ENCODE measurements around the gene ATXN7L1.

DNA sequence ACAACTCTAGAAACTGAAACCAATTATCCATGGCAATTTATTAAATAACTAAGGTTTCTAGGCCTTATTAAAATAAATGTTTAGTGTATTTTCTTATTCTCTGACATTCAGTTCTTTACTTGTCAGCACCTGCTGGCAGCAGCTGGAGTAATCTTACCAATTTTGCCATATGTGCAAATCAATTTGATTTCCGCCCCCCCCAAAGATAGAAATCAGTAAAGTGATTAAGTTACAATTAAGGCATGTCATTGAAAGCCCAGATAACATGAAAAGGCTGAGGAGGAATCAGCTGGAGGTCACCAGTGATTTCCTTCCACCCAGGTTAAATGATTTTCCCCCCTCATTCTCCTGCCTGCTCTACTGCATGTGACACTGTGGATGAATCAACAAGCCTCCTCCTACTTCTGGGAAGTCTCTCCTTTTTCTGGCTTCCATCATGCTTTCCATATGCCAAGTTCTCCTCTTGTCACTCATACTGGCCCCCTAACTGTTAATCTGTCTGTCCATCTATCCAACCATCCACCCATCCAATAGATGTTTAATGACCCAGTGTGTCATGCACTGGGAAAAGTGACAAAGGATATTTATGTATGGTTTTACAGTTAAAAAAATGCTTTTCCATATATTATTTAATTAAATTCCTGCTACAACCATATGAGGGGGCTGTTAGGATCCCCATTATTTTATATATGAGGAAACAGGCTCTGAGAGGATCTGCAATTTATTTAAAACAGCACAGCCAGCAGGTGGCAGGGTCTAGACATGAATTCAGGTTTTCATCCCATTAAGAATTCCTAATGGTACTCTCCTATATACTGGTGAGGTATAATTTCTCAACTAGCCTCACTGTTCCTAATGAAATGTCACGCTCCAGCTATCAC is 116.5 kb downstream of the ATXN7L1 start:
- no peak for TF ChIP-seq EZH2phosphoT487 (IDR thresholded peaks at IDR 0.05; ENCODE audit: borderline replicate concordance, low read depth, low read length)
- TF ChIP-seq, protein P1, sequence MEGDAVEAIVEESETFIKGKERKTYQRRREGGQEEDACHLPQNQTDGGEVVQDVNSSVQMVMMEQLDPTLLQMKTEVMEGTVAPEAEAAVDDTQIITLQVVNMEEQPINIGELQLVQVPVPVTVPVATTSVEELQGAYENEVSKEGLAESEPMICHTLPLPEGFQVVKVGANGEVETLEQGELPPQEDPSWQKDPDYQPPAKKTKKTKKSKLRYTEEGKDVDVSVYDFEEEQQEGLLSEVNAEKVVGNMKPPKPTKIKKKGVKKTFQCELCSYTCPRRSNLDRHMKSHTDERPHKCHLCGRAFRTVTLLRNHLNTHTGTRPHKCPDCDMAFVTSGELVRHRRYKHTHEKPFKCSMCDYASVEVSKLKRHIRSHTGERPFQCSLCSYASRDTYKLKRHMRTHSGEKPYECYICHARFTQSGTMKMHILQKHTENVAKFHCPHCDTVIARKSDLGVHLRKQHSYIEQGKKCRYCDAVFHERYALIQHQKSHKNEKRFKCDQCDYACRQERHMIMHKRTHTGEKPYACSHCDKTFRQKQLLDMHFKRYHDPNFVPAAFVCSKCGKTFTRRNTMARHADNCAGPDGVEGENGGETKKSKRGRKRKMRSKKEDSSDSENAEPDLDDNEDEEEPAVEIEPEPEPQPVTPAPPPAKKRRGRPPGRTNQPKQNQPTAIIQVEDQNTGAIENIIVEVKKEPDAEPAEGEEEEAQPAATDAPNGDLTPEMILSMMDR (conservative IDR thresholded peaks at IDR 0.05; ENCODE audit: low read length), result peak; percentile 85

Data from OCI-LY7 (cell line).